ENCODE data around the gene EIPR1. TPM values are rescaled to one million over a fixed set of nuclear protein-coding genes. Genes with fewer than 3 reads are reported as not detected.

Gene EIPR1
- total RNA-seq, 1 donor from 2014 or later, result 35.9 TPM

GRCh38 chr2:3151153-3151918 lies 226.3 kb downstream of the EIPR1 start:
- DNase-seq (ENCODE audit: low spot score), result no peak
- Mint-ChIP-seq H3K4me3 (ENCODE audit: unreplicated experiment) (no peak overlapping the region), H3K36me3 (ENCODE audit: low read depth, unreplicated experiment) (peaks cover 22% of the 10 kb centered on the region), H3K4me1 (ENCODE audit: unreplicated experiment) (no peaks in the 10 kb centered on the region), H3K27me3 (ENCODE audit: unreplicated experiment) (peaks cover 12% of the 10 kb centered on the region), H3K27ac (ENCODE audit: unreplicated experiment) (no peak overlapping the region), H3K9me3 (ENCODE audit: unreplicated experiment) (no peaks in the 10 kb centered on the region)
- TF ChIP-seq CTCF (IDR thresholded peaks at IDR 0.05; ENCODE audit: unreplicated experiment), result no peak

GRCh38 chr2:3149441-3150217 lies 228.0 kb downstream of the EIPR1 start:
- H3K27me3 Mint-ChIP-seq (ENCODE audit: unreplicated experiment), result peaks cover 9% of the 10 kb centered on the region
- H3K27ac Mint-ChIP-seq (ENCODE audit: unreplicated experiment), result no peak overlapping the region
- no peak for DNase-seq (ENCODE audit: low spot score)
- no peaks in the 10 kb centered on the region for H3K9me3 Mint-ChIP-seq (ENCODE audit: unreplicated experiment)
- H3K36me3 Mint-ChIP-seq (ENCODE audit: low read depth, unreplicated experiment), result peaks cover 22% of the 10 kb centered on the region
- H3K4me1 Mint-ChIP-seq (ENCODE audit: unreplicated experiment), result no peaks in the 10 kb centered on the region
- H3K4me3 Mint-ChIP-seq (ENCODE audit: unreplicated experiment), result no peak overlapping the region
- no peak for TF ChIP-seq CTCF (IDR thresholded peaks at IDR 0.05; ENCODE audit: unreplicated experiment)

- TF ChIP-seq CTCF (IDR thresholded peaks at IDR 0.05; ENCODE audit: unreplicated experiment), result no peak
Measured at GRCh38 chr2:3148716-3149115, 228.9 kb downstream of the EIPR1 start.

GRCh38 chr2:3147651-3148530 lies 229.7 kb downstream of the EIPR1 start:
- DNase-seq (ENCODE audit: low spot score), result no peak
- H3K4me1 Mint-ChIP-seq (ENCODE audit: unreplicated experiment), result no peaks in the 10 kb centered on the region
- no peak overlapping the region for H3K4me3 Mint-ChIP-seq (ENCODE audit: unreplicated experiment)
- no peak overlapping the region for H3K27ac Mint-ChIP-seq (ENCODE audit: unreplicated experiment)
- peaks cover 9% of the 10 kb centered on the region for H3K27me3 Mint-ChIP-seq (ENCODE audit: unreplicated experiment)
- peaks cover 22% of the 10 kb centered on the region for H3K36me3 Mint-ChIP-seq (ENCODE audit: low read depth, unreplicated experiment)
- H3K9me3 Mint-ChIP-seq (ENCODE audit: unreplicated experiment), result no peaks in the 10 kb centered on the region
- no peak for TF ChIP-seq CTCF (IDR thresholded peaks at IDR 0.05; ENCODE audit: unreplicated experiment)

More at GRCh38 chr2:3148716-3149115, 228.9 kb downstream of the EIPR1 start:
- Mint-ChIP-seq H3K27ac (ENCODE audit: unreplicated experiment) (no peak overlapping the region), H3K27me3 (ENCODE audit: unreplicated experiment) (peaks cover 9% of the 10 kb centered on the region), H3K4me1 (ENCODE audit: unreplicated experiment) (no peaks in the 10 kb centered on the region), H3K4me3 (ENCODE audit: unreplicated experiment) (no peak overlapping the region), H3K36me3 (ENCODE audit: low read depth, unreplicated experiment) (peaks cover 22% of the 10 kb centered on the region), H3K9me3 (ENCODE audit: unreplicated experiment) (no peaks in the 10 kb centered on the region)
- DNase-seq (ENCODE audit: low spot score), result no peak

All from endothelial cell (in vitro differentiated cells).